22Rv1 (cell line): Measurements from ENCODE around the gene CDKN2D.

Source experiments
- ZFX ChIP-seq: fragments of 450-650 bp; IDR thresholded peaks from 2 replicates; pipeline ENCODE4 v1.6.1; 2017; ENCODE audit warnings: antibody characterized with exemption, borderline replicate concordance
- TF ChIP-seq, protein P1 (sequence below): fragments of 450-650 bp; IDR thresholded peaks from 2 replicates; pipeline ENCODE4 v1.5.1; 2017; ENCODE audit warnings: mild to moderate bottlenecking

DNA sequence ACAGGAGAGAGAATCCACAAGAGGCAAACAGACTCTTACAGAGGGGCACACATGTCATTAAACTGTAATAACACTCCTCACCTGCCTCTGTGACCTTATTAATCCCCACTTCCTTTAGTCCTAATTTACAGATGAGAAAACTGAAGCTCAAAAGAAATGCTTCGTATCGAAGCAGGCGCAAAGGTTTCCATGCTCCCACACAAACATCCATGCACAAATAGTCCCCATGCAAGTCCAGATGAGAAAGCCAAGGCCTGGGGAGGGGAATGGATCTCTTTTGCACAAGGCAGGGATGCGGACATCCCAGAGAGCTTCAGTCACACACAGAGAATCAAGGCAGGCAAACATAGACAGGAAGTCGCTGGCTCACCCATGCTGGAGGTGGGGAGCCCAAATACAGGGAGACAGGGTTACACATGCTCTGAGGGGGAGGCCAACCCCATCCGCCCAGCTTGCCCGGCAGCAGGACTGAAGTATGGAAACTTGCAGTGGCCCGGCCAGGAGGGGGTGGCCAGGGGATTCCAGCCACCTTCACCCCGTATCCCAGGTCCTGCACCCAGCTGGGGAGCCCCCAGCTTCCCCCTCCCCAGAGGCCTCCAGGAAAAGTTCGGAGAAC lies 52.0 kb downstream of the CDKN2D start:
- TF ChIP-seq, protein P1, sequence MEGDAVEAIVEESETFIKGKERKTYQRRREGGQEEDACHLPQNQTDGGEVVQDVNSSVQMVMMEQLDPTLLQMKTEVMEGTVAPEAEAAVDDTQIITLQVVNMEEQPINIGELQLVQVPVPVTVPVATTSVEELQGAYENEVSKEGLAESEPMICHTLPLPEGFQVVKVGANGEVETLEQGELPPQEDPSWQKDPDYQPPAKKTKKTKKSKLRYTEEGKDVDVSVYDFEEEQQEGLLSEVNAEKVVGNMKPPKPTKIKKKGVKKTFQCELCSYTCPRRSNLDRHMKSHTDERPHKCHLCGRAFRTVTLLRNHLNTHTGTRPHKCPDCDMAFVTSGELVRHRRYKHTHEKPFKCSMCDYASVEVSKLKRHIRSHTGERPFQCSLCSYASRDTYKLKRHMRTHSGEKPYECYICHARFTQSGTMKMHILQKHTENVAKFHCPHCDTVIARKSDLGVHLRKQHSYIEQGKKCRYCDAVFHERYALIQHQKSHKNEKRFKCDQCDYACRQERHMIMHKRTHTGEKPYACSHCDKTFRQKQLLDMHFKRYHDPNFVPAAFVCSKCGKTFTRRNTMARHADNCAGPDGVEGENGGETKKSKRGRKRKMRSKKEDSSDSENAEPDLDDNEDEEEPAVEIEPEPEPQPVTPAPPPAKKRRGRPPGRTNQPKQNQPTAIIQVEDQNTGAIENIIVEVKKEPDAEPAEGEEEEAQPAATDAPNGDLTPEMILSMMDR = no peak
- TF ChIP-seq ZFX = no peak
